Activated T-cell treated with anti-CD3 and anti-CD28 coated beads, Interleukin-2, amount 50 U/mL, for 4 hours (primary cell): ENCODE data around the gene HKDC1. TPM values are rescaled to one million over a fixed set of nuclear protein-coding genes. Genes with fewer than 3 reads are reported as not detected.

Source experiments
- ATAC-seq, 2 donors: fragments of 200-7000 bp; cut with Tn5 transposase; one replicate each; pipeline ENCODE4 v1.10.0; 2021
- DNase-seq: peaks from one replicate; pipeline ENCODE4 v3.0.0-alpha.2; 2020
- H3K27me3 Mint-ChIP-seq: one replicate; pipeline ENCODE4 v1.8.0; 2021; ENCODE audit warnings: low read depth, mixed read lengths
- H3K36me3 Mint-ChIP-seq: one replicate; pipeline ENCODE4 v1.8.0; 2022; ENCODE audit warnings: mixed read lengths; ENCODE audit not compliant: insufficient read depth
- H3K4me1 Mint-ChIP-seq: one replicate; pipeline ENCODE4 v1.8.0; 2021; ENCODE audit warnings: low read depth, mixed read lengths
- H3K4me3 Mint-ChIP-seq: one replicate; pipeline ENCODE4 v1.8.0; 2021; ENCODE audit warnings: mild to moderate bottlenecking, moderate library complexity, mixed read lengths
- H3K9me3 Mint-ChIP-seq: one replicate; pipeline ENCODE4 v1.8.0; 2021; ENCODE audit warnings: mixed read lengths
- total RNA-seq, 3 donors: library from RNA; stranded (reverse); gene quantifications; one replicate each; pipeline ENCODE4 v1.2.1, GENCODE V29; 2021

Gene HKDC1
- total RNA-seq, 3 donors from 2014 or later = 0.05 to 0.54 TPM; not detected in 1

GRCh38 chr10:69208761-69209160, 11.4 kb upstream of the HKDC1 start:
- ATAC-seq (no peak), DNase-seq (no peak)
- Mint-ChIP-seq H3K27me3 (no peaks in the 10 kb centered on the region), H3K36me3 (peaks cover 30% of the 10 kb centered on the region), H3K4me3 (no peak overlapping the region), H3K4me1 (peaks cover 12% of the 10 kb centered on the region), H3K9me3 (no peaks in the 10 kb centered on the region)

DNA sequence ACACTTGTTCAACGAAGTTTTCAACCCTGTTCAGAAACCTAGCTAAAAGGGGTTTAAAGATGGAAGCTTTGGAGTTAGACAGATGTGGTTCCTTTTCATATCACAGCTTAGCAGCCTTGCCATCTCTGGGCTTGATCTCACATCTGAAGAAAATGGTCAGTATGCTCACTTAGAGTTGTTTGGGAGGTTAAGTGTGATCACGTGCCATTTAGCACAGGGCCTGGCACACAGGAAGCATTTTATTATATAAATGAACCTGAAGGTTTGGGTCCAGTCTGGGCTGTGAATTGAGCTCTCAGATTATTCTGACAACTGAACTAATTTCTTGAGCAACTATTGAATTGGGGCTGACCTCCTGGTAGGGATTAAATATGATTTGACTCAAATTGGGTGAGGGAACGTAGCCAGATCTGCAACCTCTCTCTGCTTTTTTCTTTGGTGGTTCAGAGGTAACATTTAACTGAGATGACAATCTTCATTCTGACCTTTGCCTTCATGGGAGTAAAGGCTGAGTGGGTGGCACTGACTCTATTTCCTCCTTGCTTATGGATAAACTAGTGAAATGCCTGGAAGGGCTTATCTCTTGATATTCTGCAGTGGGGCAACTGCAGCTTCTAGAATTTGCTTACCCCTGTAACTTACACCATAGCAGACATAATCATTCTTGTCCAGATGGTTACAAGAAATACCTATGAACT, 10.2 kb upstream of the HKDC1 start:
- H3K9me3 Mint-ChIP-seq = no peaks in the 10 kb centered on the region
- no peaks in the 10 kb centered on the region for H3K27me3 Mint-ChIP-seq
- ATAC-seq (no peak), DNase-seq (no peak)
- H3K4me1 Mint-ChIP-seq = peaks cover 19% of the 10 kb centered on the region
- no peak overlapping the region for H3K4me3 Mint-ChIP-seq
- peaks cover 29% of the 10 kb centered on the region for H3K36me3 Mint-ChIP-seq

- no peaks in the 10 kb centered on the region for H3K9me3 Mint-ChIP-seq
- H3K27me3 Mint-ChIP-seq = no peaks in the 10 kb centered on the region
- peaks cover 23% of the 10 kb centered on the region for H3K4me1 Mint-ChIP-seq
- ATAC-seq (no peak), DNase-seq (no peak)
- no peak overlapping the region for H3K4me3 Mint-ChIP-seq
- peaks cover 22% of the 10 kb centered on the region for H3K36me3 Mint-ChIP-seq
Measured at GRCh38 chr10:69211104-69211503, 9.0 kb upstream of the HKDC1 start.

DNA sequence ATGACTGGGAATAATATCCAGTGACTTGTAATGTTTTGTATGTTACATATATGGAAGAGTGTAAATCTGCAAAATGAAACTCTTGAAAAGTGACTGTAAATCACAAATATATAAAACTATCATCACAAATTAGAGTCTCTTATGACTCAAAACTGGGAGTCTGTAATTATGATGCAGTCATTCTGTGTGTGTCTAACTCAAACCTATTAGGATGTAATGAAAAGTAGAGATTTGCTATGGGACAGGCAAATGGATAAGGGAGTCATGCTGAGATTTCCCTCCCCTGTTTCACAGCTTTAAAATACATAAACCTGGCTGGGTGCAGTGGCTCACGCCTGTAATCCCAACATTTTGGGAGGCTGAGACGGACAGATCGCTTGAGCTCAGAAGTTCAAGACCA, 8.6 kb upstream of the HKDC1 start:
- no peak overlapping the region for H3K4me3 Mint-ChIP-seq
- no peaks in the 10 kb centered on the region for H3K27me3 Mint-ChIP-seq
- DNase-seq (no peak), ATAC-seq (no peak)
- H3K4me1 Mint-ChIP-seq = peaks cover 19% of the 10 kb centered on the region
- H3K36me3 Mint-ChIP-seq = peaks cover 18% of the 10 kb centered on the region
- H3K9me3 Mint-ChIP-seq = no peaks in the 10 kb centered on the region

DNA sequence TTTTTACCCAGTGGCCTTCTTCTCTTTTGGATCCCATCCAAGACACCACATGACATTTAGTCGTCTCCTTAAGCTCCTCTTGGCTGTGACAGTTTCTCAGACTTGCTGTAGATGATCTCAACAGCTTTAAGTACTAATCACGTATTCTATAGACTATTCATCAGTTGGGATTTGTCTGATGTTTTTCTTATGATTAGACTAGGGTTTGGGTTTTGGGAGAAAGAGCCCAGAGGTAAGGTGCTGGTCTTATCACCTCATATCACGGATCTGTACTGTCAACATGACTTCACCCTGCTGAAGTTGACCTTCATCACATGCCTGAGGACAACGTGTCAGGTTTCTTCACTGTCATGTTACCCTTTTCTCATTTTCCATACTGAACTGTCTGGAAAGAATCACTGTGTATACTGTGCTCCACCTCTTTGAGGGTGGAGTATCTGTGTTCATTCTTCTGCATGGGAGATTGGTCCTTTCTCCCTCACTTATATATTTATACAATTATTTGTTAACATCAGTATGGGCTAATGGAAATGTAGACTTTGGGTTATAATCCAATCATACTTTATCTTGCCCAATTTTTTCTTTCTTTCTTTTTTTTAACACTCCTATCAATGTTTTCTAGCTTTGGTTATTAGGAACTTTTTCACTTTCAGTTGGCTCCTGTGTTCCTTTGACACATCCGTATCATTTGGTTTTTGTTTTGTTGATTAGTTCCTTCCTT, 6.4 kb upstream of the HKDC1 start:
- H3K36me3 Mint-ChIP-seq = peaks cover 6% of the 10 kb centered on the region
- ATAC-seq (no peak), DNase-seq (no peak)
- no peaks in the 10 kb centered on the region for H3K9me3 Mint-ChIP-seq
- peaks cover 19% of the 10 kb centered on the region for H3K4me1 Mint-ChIP-seq
- no peaks in the 10 kb centered on the region for H3K27me3 Mint-ChIP-seq
- H3K4me3 Mint-ChIP-seq = no peak overlapping the region

GRCh38 chr10:69214666-69215131, 5.4 kb upstream of the HKDC1 start:
- Mint-ChIP-seq H3K4me3 (no peak overlapping the region), H3K27me3 (no peaks in the 10 kb centered on the region), H3K9me3 (no peaks in the 10 kb centered on the region), H3K36me3 (no peaks in the 10 kb centered on the region), H3K4me1 (peaks cover 19% of the 10 kb centered on the region)
- DNase-seq = no peak
- ATAC-seq = peak in 1 of 2 donors; percentile 53

GRCh38 chr10:69215405-69216171, 4.5 kb upstream of the HKDC1 start:
- Mint-ChIP-seq H3K9me3 (no peaks in the 10 kb centered on the region), H3K36me3 (no peaks in the 10 kb centered on the region), H3K4me3 (no peak overlapping the region), H3K4me1 (peaks cover 21% of the 10 kb centered on the region), H3K27me3 (no peaks in the 10 kb centered on the region)
- peak; percentile 46 to 76 for ATAC-seq
- no peak for DNase-seq

- H3K27me3 Mint-ChIP-seq = no peaks in the 10 kb centered on the region
- ATAC-seq (no peak), DNase-seq (no peak)
- peaks cover 24% of the 10 kb centered on the region for H3K4me1 Mint-ChIP-seq
- H3K36me3 Mint-ChIP-seq = no peaks in the 10 kb centered on the region
- no peak overlapping the region for H3K4me3 Mint-ChIP-seq
- no peaks in the 10 kb centered on the region for H3K9me3 Mint-ChIP-seq
Measured at GRCh38 chr10:69216577-69217118, 3.5 kb upstream of the HKDC1 start.

DNA sequence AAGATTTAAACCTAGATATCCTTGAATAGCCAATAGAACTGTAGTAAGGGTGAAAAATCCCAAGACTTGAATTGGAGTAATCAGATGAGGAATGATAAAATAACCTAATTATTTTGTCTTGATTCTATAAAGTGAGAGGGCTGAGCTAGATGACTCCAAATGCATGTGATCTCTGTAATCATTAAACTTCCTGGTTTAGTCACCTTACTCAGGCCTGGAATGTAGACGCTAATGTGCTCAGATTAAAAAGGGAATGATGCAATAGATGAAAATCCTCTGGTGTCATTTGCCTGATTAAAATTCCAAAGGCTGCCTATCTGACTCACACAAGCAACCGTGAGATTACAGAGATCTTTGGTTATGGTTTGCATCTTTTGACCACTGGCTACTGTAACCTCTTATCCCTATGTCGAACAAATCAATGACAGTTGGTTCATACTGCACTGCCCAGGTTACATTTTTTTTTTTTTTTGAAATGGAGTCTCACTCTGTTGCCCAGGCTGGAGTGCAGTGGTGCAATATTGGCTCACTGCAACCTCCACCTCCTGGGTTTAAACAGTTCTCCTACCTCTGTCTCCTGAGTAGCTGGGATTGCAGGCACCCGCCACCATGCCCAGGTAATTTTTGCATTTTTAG, 2.9 kb upstream of the HKDC1 start:
- H3K4me1 Mint-ChIP-seq = peaks cover 30% of the 10 kb centered on the region
- ATAC-seq (no peak), DNase-seq (no peak)
- no peaks in the 10 kb centered on the region for H3K36me3 Mint-ChIP-seq
- no peaks in the 10 kb centered on the region for H3K27me3 Mint-ChIP-seq
- no peak overlapping the region for H3K4me3 Mint-ChIP-seq
- H3K9me3 Mint-ChIP-seq = no peaks in the 10 kb centered on the region

- DNase-seq = no peak
- Mint-ChIP-seq H3K27me3 (no peaks in the 10 kb centered on the region), H3K9me3 (no peaks in the 10 kb centered on the region), H3K4me1 (peaks cover 41% of the 10 kb centered on the region), H3K36me3 (no peaks in the 10 kb centered on the region), H3K4me3 (no peak overlapping the region)
- ATAC-seq = no peak
Measured at GRCh38 chr10:69218831-69219230, 1.3 kb upstream of the HKDC1 start.

DNA sequence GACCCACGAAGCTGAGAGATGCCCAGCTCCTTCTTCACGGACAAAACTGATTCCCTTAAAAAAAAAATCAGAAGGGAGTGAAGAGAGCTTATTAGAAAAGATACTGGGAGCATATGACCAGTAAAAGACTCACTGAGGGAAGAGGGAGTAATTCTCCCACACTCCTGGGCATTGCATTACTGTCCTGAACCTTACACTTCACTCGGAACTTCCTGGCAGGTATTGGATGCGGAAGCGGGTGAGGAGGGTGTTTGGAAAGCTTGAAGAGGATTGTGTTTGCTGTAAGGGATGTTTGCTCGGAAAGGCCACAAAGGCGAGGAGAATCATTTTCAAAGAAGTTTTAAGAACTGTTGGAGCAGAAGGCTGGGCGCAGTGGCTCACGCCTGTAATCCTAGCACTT, 375 bp downstream of the HKDC1 start:
- Mint-ChIP-seq H3K4me1 (peaks cover 37% of the 10 kb centered on the region), H3K36me3 (no peaks in the 10 kb centered on the region), H3K9me3 (no peaks in the 10 kb centered on the region), H3K4me3 (no peak overlapping the region), H3K27me3 (no peaks in the 10 kb centered on the region)
- DNase-seq (no peak), ATAC-seq (no peak)

DNA sequence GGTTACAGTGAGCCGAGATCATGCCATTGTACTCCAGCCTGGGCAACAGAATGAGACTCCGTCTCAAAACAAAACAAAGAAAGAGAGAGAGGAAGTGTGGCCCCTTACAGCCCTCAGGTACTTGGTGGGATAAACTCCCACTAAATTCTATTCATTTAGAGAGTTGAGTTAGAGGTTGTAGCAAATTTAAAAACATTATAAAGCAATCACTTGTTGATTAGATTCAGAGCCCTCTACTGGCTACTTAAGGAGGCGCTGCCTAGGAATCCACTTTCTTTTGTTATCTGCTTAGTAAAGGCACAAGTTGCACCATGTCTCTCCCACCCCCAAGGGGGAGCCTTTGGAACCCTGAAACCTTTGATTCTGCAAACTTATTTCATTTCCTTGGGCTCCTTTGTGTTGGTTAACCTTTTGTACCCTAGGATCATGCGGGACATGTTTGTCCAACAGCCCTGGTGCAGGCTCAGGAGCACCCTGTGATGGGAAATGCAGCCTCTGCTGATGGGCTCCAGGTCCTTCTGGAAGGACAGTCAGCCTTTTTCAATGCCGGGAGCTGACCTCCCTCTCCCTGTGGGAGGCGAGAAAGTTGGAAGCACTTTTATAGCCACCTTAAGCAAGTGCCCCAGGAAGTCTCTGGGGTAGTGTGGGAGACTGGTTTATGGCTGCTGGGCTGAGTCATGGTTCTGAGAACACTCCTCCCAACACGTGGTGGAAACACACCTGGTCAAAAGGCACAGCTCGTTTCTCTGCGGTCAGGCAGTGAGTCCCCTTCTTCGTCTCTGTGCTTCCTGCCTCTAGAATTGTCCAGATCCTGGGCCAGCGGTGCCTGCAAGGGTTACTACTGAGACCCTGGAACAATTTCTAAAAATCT, 2.3 kb downstream of the HKDC1 start:
- Mint-ChIP-seq H3K27me3 (no peaks in the 10 kb centered on the region), H3K4me3 (peak overlapping the region; percentile 64), H3K9me3 (no peaks in the 10 kb centered on the region), H3K4me1 (peaks cover 36% of the 10 kb centered on the region), H3K36me3 (no peaks in the 10 kb centered on the region)
- ATAC-seq (peak; percentile 96), DNase-seq (peak; percentile 63)

DNA sequence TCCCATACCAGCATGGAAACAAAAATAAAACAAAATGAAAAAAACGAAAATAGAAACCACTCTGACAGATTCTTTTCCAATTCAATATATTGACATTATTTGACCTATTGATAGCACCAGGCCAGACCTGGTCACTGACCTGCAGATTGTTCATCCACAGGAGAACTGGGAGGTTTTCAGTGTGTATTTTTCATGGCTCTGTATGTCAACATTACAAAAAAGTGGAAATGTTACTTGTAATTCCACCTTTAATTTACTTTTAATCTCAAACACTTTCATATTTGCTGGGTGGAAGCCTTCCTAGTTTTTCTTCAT, 2.9 kb downstream of the HKDC1 start:
- H3K36me3 Mint-ChIP-seq = no peaks in the 10 kb centered on the region
- ATAC-seq (no peak), DNase-seq (no peak)
- H3K4me3 Mint-ChIP-seq = peak overlapping the region; percentile 64
- peaks cover 42% of the 10 kb centered on the region for H3K4me1 Mint-ChIP-seq
- no peaks in the 10 kb centered on the region for H3K27me3 Mint-ChIP-seq
- no peaks in the 10 kb centered on the region for H3K9me3 Mint-ChIP-seq
